Measurements from ENCODE around the gene CACNA1I.

The CACNA1I gene

DNA sequence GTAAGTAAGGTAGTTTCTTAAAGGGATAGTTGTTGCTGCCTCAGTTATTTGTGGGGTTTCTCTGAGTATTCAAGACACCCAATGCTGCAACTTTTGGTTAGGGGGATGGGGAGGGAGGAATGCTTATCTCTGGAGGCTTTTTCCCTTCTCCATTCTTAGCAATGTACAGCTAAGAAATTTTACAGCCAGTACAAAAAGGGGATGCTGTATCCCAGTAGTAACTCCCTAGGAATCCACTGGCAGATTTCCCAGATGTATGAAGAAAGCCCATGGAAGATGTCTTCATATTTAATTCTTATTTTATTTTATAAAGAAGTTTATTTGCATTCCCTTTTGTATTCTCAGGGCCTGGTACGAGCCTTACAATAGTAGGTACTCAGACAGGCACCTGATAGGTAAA is 168.2 kb downstream of the CACNA1I start:
- DNase-seq (ENCODE audit: low read depth in 2 of 2), result no peak
